Measurements from ENCODE around the gene PRKACG.

GRCh38 chr9:69013382-69013727 is 558 bp downstream of the PRKACG start:
- TF ChIP-seq, protein P1, sequence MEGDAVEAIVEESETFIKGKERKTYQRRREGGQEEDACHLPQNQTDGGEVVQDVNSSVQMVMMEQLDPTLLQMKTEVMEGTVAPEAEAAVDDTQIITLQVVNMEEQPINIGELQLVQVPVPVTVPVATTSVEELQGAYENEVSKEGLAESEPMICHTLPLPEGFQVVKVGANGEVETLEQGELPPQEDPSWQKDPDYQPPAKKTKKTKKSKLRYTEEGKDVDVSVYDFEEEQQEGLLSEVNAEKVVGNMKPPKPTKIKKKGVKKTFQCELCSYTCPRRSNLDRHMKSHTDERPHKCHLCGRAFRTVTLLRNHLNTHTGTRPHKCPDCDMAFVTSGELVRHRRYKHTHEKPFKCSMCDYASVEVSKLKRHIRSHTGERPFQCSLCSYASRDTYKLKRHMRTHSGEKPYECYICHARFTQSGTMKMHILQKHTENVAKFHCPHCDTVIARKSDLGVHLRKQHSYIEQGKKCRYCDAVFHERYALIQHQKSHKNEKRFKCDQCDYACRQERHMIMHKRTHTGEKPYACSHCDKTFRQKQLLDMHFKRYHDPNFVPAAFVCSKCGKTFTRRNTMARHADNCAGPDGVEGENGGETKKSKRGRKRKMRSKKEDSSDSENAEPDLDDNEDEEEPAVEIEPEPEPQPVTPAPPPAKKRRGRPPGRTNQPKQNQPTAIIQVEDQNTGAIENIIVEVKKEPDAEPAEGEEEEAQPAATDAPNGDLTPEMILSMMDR (conservative IDR thresholded peaks at IDR 0.05; ENCODE audit: low read length): no peak
- TF ChIP-seq EZH2phosphoT487 (IDR thresholded peaks at IDR 0.05; ENCODE audit: borderline replicate concordance): no peak
